ENCODE measurements around the gene FTCDNL1.

The FTCDNL1 gene

DNA sequence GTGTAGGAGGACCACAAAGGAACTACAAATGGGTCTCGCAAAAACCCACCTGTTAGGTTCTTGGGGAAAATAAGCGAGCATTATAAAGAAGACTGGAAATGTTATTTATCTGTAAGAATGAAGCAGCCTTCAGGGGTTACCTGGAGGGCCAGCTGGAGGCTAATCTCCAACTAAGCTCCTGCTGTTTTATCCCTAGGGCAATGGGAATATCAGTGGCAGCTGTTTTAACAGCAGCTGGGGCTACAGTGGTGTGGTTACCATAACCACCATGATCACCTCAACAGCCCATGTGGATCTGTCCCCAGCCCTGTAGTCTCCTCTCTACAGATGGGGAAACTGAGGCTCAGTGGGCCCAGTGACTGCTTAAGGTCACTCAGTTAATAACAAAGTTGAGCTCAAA lies 108.1 kb downstream of the FTCDNL1 start:
- no peak for DNase-seq (ENCODE audit: low spot score)

DNA sequence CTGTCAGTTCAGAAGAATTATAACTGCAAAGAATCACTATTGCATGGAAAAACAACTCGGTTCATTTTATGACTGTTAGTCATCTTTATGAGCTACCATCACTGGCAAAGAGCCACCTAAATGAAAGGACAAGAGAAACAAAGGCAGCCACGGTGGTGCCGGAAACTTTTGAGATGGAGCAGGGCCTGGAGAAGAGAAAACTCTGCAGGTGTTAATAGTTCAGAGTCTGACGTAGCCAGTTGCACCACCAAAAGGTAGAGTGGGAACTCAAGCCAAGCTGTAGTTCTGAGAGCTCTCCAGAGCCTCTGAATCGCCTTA lies 110.9 kb downstream of the FTCDNL1 start:
- no peak for DNase-seq (ENCODE audit: low spot score)

GRCh38 chr2:199739413-199740110 lies 111.4 kb downstream of the FTCDNL1 start:
- DNase-seq (ENCODE audit: low spot score), result peak; percentile 73

DNA sequence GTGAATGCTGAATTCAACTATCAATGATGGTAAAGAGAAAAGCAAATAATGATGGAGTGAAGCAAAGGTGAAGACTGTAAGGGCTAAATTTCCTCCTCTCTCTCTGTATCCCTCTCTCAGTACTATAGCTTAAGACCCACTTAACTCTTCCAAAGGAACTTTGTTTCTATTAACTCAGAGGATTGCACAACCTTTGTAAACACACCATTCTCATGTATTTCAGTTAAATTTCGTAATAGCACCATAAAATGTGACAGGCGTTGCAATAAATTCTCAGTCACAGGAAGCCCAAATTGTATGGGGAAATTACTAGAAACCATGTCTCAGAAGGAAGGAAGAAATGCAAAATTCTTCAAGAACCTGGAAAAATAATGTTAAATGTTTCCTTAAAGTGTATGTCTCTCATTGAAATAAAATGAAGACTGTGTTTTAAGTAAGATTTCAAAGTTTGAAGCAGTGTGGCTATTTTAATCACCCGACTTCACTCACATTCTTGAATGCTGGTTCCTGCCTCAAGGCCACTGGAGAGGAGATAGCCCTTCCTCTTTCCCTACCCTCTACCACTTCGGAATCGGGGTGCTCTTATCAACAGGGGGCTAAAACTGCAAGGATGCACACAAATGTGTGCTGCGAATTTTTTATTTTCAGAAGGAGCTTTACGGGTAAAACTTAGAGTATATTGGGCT lies 112.1 kb downstream of the FTCDNL1 start:
- DNase-seq (ENCODE audit: low spot score), result no peak

DNA sequence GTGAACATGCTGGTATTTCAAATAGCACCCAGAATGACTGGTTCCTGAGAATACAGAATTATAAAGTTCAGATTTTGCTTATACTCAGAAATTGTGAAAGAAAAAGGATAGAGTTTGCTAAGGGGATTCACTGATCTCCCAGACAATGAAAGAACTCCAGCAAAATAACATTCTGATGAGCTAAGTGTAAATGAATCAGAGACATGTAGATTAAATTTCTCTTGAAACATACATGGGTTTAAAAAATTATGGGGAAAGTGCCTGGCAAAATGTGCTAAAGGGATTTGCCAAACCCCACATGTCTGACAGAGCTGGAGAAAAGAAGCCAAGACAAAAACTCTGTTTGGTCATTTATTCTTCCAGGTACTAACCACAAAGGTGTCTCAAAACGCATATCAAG lies 116.3 kb downstream of the FTCDNL1 start:
- no peak for DNase-seq (ENCODE audit: low spot score)

DNA sequence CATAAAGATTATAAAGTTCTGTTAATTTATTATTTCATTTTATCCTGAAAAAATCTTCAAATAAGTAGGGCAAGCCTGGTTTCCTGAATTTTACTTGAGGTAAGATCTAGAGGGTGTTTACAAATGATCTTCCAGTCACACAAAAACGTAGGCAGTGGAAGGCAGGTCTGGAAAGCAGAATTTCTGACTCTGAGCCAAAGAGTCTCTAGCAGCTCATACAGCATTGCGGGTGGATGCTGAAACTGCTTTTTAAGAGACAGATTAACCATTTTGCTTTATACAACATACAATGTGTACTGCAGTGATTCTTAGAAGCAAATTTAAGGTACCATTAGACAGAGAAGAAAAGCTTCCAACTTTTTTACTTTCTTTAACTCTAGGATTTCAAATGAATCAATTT lies 117.0 kb downstream of the FTCDNL1 start:
- DNase-seq (ENCODE audit: low spot score), result no peak

GRCh38 chr2:199727801-199728200 lies 123.2 kb downstream of the FTCDNL1 start:
- DNase-seq (ENCODE audit: low spot score), result no peak

DNA sequence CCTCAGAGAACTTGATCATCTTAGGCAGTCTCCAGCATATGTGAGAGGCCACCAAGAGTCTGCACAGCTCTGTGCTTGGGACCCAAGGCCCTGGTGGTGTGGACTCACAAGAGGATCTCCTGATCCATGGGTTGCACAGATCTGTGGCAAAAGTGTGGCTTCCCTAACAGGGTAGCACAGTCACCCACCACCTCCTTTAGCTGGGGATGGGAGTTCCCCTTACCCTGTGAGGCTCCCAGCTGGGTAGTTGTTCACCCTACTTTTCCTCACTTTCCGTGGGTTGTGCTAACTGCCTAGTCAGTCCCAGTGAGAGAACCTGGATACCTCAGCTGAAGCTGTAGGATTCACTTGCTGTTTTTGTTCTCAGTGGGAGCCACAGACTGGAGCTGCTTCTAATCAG lies 123.7 kb downstream of the FTCDNL1 start:
- DNase-seq (ENCODE audit: low spot score), result no peak

DNA sequence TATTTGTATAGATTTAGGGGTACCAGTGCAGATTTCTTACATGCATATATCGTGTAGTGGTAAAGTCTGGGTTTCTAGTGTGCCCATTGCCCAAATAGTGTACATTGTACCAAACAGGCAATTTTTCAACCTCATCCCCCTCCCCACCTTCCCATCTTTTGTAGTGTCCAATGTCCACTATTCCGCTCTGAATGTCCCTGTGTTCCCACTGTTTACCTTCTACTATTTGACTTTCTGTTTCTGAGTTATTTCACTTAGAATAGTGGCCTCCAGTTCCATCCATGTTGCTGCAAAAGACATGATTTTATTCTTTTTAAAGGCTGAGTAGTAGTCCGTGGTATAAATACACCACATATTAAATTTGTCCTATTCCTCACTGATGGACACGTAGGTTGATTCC lies 132.9 kb downstream of the FTCDNL1 start:
- DNase-seq (ENCODE audit: low spot score), result no peak

GRCh38 chr2:199717587-199717907 lies 133.4 kb downstream of the FTCDNL1 start:
- no peak for DNase-seq (ENCODE audit: low spot score)

GRCh38 chr2:199716807-199717586 lies 134.0 kb downstream of the FTCDNL1 start:
- DNase-seq (ENCODE audit: low spot score), result peak; percentile 39

DNA sequence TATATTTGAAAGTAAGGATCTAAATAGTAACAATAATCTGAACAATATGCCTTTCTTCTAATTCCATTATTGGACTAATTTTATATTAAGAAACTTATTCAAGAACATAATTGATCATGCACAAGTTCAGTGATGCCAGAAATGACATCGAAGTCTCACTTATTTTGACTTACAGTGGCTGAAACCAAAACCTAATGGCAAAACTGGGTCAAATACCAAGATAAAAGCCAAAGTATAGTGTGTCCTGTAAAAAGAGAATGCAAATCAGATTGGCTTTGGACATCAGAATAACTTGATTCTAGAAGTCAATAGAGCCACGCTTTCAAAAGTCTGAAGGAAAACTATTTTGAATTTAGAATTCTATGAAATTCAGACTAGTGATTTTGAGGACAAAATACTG lies 137.2 kb downstream of the FTCDNL1 start:
- no peak for DNase-seq (ENCODE audit: low spot score)

GRCh38 chr2:199710551-199710950 lies 140.4 kb downstream of the FTCDNL1 start:
- DNase-seq (ENCODE audit: low spot score), result no peak
